GM11168 (cell line): Measurements from ENCODE around the gene FRMD8.

Experiments used
- in situ Hi-C: fragments of 300-500 bp; cut with MboI; formaldehyde crosslinking; loops from one replicate; pipeline ENCODE4 v1.12.0; 2022; ENCODE audit warnings: low sequenced_read_pairs; ENCODE audit not compliant: unreplicated experiment

The FRMD8 gene

DNA sequence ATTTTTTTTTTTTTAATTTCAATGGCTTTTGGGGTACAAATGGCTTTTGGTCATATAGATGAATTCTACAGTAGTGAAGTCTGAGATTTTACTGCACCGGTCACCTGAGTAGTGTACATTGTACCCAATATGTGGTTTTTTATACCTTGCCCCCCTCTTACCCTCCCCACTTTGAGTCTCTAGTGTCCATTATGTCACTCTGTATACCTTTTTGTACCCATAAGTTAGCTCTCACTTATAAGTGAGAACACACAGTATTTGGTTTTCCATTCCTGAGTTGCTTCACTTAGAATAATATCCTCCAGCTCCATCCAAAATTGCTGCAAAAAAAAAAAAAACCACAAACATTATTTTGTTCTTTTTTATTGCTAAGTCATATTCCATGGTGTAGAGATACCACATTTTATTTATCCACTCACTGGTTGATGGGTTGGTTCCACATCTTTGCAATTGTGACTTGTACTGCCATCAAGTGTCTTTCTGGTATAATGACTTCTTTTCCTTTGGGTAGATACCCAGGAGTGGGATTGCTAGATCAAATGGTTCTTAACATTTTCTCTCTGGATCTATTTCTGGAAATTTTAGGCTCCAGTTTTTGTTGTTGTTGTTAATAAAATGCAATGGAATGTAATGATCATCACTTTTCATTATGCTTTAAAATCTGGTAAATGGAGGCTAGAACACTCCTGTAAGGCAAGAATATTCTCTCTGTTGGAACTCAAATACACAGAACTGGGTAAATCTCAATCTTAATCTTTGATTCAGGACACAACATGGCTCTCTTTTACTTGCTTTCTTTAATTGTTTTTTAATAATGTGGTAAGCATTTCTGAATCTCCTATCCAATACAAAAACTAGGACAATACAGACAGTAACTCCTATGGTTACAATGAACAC is 46.5 kb downstream of the FRMD8 start:
- in situ Hi-C loops: no loop called here

DNA sequence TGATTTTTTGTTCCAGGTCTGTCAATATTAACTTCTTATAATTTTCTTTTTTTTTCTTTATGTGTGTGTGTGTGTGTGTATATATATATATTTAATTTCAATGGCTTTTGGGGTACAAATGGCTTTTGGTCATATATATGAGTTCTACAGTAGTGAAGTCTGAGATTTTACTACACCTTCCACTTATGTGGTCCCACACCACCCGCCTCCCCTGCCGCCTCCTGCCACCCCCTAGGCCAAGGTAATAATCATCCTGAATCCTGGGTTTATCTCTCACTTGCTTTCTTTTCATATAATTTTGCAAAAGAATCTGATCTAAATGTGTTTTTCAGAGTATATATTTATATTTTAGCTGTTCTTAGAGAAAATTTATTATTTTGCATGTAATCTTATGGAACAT is 47.2 kb downstream of the FRMD8 start:
- in situ Hi-C loops: no loop called here

DNA sequence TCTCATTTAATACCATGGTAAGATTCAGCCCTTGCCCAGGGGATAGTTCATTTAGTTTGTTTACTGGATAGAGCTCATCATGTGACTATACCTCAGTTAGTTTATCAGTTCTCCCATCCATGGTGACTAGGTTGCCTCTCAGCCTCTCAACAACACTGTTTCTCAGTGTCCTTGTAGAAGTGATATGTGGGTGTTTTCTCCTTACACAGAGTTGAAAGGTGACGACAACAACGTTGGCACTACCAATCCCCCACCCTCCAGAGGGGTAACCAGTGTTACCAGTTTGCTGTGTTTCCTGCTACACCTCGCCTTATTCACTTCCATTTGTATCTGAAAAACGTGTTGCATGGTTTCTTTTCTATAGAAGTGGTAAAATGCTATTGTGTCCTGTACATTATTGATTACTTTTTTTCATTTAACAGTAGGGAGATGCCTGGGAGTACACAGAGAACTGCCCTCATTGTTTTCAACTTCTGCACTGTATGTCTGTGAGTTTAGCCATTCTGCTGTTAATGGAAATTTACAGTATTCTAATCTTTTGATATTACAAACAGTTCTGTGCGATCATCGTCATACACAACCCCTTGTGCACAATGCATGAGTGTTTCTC is 47.7 kb downstream of the FRMD8 start:
- in situ Hi-C loops: no loop called here

DNA sequence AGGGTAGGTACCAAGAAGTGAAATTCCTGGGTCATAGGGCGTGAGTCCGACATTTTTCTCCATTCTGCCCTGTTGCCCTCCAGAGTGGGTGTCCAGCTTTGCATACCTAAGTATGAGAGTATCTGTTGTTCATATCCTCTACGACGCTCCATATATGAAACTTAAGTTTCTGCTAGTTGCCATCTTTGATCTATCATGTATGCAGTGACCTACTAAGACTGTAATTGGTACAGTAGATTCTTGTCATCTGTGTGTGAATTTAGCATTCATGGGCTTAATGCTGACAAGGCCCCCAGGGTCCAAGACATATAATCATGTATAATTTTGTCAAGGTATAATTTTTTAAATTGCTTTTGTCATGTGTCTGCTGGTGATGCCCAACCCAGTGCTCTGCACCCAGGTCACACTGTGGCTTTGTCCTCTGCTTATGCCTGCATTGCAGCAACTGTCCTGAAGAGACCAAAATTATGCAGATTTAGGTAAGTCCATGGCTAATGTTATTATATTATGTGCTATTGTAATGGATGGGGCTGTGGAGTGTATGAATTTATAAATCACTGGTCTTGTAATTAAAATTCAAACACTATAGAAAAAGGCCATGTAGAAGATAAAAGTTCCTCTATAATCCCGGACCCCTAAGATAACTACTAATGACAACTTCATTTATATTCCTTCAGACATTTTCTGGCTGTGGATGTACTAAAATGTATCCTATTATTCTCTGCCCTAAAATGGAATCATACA is 48.4 kb downstream of the FRMD8 start:
- in situ Hi-C loops: no loop called here

DNA sequence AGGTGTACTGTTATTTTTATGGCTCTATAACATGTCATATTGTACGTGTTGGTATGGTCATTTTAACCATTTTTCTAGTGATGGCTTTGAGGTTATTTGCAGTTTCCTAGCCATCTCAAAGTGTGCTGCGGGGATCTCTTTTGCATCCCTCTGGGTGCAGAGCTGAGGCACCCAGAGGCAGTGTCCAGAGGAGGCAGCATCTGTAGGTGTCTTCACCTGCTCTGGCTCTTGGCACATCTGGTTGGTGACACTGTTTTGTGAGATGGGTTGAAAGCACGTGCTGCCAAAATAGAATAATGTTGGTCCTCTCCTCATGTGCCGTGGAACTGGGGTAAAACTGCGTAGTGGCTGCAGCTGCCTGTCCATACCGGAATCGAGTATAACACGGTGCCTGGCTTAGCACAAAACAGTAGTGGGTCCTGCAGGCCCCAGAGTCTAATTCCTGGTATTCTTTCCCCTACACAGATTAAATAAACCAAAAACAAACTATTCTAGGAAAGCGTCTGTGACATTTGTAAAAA is 49.0 kb downstream of the FRMD8 start:
- in situ Hi-C loops: no loop called here

DNA sequence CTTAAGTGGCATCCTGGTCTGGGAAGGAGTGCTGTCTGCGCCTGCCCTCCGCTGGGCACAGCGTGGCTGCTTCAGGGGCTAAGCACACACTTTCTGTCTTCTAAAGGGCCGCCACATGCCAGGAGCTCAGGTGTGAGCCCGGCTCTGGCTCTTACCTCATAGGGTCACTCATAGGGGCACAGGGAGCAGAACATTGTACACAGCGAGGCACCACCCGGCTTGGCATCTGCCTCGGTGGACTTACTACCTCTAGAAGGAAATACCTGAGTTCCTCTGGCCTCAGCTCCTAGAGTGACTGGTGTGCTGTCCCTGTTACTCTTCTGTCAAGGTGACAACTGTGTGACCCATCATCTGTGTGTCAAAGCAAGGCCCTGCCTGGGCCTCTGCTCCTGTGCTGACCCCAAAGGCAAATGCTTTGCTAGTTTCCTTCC is 49.6 kb downstream of the FRMD8 start:
- in situ Hi-C loops: no loop called here

DNA sequence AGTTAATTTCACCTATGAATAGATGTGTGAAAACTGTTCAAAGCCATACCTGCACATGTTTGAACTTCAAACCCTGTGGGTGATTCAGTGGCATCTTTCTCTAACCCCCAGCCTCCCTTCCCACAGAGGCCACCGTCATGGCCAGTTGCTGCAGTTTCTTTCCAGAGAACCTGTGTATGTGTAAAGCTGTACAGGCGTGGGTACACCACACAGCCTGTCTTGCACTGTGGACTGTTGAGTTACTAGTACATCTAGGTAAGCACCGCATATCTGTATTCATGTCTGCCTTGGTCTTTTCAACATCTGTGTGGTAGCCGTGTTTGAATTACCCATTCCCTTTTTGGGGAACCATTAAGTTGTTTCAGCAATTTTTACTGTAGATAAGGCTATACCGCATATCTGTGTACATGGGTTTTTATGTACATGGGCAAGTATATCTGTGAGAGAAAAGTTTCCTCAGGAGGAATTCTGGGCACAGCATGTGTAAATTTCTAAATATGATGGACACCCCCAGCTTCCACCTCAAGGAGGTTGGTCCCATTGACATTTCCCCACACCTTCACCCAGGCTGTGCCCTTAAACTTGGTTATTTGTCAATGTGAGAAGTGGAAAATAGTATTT is 50.1 kb downstream of the FRMD8 start:
- in situ Hi-C loops: no loop called here

DNA sequence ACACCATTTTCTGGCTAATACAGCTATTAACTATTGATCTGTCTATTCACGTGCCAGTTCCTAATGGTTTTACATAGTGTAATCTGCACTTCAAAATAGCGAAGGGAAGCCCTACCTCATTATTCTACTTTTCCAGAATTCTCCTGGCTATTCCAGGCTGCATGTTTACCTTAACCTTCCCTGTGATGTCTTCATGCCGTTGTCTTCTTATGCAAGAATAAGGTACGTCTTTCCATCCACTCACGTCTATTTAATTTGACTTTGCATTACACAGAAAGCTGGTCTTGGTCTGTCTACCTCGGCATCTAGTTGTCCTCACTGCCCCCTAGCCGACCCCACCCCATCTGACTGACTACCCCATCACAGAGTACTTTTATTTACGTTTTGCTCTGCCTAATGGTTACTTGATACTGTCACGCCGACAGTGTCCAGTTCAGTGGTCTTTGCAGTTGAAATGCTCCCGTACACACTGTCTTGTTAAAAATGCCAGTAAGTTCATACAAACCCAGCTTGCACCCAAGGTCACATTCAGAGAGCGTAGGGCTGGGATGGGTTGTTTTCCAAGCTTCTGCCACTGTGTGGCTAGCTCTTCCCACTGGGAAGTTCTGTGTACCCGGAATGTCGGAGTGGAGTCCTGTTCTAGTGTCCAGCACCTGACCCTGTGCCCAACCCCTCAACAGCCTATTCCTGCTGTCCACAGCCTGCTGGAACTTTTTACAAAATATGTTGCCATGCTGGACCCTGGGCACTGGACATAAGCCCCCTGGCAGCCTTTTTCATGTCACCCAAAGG is 51.2 kb downstream of the FRMD8 start:
- in situ Hi-C loops: no loop called here

DNA sequence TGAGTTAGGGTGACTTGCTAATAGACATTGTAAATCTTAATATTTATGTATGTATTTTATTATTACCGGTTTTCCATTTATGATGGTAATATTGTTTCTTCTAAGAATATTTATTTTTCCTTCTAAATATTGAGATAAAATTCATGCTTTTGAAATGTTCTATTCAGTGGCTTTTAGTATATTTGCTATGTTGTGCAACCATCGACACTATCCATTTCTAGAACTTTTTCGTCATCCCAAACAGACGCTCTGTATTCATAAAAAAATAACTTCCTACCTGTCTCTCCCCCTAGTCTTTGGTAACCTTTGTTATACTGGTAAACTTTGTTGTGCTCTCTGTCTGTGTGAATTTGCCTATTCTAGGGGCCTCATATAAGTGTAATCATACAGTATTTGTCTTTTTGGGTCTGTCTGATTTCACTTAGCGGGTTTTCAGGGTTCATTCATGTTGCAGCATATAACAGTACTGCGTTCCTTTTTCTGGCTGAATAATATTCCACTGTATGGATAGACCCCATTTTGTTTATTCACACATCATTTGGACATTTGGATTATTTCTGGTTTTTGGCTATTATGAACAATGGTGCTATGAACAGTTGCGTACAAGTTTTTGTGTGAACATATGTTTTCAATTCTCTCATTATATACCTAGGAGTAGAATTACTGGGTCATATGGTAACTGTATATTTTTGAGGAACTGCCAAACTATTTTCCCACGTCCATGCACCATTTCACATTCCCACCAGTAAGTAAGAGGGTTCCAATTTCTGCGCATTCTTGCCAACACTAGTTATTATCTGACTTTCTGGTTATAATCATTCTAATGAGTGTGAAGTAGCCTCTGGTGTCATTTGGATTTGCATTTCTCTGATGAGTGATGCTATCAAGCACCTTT is 52.1 kb downstream of the FRMD8 start:
- in situ Hi-C loops: no loop called here

DNA sequence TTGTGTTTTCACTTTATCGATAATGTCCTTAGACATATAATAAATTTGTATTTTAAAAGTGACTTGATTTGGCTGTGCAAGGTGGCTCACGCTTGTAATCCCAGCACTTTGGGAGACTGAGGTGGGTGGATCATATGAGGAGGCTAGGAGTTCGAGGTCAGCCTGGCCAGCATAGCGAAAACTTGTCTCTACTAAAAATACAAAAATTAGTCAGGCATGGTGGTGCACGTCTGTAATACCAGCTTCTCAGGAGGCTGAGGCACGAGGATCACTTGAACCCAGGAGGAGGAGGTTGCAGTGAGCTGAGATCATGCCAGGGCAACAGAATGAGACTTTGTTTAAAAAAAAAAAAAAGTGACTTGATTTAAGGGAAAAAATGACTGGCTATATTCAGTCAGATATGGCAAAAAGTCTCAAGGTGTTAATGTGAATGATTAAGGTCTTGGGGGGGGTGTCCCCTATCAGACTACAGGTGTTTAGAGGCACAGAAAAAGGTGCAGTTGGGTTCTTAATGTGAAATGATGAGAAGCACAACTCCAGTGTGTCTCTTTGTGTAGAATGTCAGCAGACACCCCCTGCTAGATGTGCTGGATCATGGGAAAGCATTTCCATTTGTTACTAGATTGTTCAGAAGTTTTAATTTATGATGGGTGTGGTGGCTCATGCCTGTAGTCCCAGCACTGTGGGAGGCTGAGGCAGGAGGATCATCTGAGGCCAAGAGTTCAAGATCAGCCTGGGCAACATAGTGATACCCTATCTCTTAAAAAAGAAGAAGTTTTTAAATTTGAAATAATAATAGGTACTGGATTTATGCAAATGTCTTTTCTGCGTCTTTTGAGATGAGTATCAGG is 53.1 kb downstream of the FRMD8 start:
- in situ Hi-C loops: no loop called here

DNA sequence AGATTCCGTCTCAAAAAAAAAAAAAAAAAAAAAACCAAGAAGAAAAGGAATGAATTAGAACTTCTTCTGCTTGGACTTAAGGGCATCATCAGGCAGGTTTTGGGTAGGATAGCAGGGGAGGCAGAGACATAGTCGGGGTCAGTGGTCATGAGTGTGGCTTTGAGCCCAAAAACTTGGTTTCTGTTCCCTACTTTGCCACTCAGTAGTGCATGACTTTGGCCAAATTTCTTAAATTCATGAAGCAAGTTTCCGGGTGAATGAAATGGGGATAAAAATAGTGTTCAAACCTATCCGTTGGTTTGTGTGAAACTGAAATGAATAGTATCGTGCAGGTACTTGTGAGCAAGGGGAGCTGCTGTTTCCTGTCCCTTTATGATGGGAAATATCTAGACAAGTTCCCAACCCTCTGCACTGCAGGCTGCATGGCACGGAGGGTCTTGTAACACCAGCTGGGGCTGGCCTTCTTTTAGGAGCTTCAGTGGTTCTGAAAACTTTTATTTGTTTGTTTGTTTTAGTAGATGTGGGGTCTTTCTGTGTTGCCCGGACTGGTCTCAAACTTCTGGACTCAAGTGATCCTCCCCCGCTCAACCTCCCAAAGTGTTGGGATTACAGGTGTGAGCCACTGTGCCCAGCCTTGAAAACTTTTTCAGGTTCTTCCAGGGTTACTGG is 54.5 kb downstream of the FRMD8 start:
- in situ Hi-C loops: no loop called here

DNA sequence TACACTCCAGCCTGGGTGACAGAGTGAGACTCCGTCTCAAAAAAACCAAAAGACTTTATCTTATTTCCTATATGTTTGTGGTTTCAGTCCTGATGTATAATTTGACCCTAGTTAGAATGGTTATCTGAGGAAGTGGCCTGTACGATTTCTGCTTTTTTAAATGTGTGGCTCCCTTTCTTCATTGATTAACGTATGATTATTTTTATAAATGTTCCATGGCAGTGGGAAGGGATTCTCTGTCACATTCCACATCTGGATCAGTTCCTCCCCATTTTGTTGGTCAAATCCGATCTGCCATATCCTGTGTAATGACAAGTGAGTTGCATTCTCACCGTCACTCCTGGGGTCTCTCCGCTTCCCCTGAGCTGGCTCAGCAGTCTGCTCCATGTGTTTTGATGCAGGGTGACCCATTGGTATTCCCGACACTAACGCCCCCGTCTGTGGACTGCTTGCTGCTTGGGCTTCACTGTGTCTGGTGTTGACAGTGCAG is 56.5 kb downstream of the FRMD8 start:
- in situ Hi-C loops: no loop called here

DNA sequence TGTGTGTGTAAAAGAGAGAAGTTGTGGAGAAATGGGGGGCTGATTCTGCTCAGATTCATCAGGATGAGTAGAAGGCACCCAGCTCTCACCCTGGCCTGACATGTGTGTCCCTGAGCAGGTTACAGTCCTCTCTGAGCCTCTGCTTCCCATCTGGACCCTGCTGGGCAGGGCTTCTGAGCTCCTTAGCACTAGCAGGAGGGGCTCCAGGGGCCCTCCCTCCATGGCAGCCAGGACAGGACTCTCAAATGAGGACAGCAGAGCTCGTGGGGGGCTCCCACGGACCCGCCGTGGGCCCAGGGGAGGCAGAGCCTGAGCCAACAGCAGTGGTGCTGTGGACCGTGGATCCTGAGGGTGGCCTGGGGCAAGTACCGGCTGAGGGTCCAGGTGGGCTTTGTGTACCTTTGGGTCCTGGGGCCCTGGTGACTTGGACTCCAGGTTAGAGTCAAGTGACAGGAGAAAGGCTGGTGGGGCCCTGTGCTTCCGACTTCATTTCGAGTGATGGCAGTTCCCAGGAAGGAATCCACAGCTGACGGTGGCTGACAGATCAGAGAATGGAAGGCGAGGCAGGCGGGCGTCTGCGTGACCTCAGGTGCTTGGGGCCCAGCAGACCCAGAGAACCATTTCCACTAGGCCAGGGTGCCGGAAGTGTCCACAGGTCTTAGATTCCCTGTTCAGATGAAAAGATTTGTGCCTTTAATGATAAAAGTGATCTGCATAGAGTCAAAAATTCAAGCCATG is 58.0 kb downstream of the FRMD8 start:
- in situ Hi-C loops: no loop called here

DNA sequence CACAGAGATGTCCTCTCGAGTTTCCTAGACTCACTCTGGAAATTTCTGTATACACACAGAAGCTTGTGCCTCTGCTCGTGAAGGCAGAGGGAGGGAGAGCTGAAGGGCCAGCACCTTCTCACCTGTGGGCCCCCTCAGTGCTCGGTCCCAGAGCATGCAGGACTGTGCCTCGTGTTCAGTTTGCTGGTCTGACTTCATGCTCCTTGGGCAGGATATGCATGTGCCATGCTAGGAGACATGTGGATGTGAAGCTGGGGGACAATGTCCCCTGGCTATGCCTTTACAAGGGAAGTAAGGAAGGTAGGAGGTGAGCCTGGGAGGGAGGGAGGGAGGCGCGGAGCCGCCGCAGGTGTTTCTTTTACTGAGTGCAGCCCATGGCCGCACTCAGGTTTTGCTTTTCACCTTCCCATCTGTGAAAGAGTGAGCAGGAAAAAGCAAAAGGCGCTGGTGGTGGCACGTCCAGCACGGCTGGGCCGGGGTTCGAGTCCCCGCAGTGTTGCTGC is 58.7 kb downstream of the FRMD8 start:
- in situ Hi-C loops: no loop called here

DNA sequence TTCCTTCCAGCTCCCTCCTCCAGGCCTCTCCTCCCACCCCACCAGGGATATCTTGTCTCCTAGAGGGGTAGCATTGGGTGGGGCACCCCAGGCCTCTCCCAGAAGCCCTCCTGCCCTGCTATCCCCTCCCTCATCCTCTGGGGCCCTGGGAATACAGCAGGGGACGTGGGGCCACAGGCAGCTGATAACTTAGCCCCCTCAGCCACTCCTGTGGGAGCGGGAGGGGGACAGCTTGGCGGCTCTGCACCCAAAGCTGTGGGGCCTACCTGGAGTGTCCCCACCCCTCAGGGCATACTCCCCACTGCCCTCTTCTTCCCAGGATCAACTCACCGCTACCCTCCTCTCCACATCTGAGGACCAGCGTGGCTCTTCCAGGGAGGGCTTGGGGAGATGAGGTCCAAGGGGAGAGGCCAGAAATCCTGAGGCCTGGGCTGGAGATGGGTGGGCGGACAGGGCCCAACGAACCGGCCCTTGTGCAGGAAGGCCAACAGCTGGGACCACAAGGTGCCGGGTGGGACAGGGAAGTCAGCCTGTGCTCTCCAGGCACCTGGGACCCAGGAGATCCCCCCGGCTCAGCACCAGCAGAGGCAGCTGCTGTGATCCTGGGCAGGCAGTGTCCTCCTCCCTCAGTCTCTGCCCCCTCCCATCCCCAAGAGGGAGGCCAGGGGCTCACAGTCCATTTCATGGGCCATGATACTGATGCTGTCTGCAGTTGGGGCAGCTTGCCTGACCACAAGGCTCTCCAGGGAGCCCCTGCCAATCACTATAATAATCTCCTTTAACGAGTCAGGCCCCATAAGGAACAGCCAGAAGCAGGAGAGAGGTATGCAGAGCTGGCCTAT is 59.4 kb downstream of the FRMD8 start:
- in situ Hi-C loops: no loop called here
